NCI-H1048 (cell line): ENCODE measurements around the gene GPR107.
"Not testable (repeated sequence)": the region's sequence is repeated elsewhere in the genome, so short reads cannot be mapped to it uniquely, and the experiment has no call there.

Experiments used
- DNase-seq: peaks from one replicate; lab custom pipeline; 2025; lab: John Stamatoyannopoulos, UW

GPR107 gene

DNA sequence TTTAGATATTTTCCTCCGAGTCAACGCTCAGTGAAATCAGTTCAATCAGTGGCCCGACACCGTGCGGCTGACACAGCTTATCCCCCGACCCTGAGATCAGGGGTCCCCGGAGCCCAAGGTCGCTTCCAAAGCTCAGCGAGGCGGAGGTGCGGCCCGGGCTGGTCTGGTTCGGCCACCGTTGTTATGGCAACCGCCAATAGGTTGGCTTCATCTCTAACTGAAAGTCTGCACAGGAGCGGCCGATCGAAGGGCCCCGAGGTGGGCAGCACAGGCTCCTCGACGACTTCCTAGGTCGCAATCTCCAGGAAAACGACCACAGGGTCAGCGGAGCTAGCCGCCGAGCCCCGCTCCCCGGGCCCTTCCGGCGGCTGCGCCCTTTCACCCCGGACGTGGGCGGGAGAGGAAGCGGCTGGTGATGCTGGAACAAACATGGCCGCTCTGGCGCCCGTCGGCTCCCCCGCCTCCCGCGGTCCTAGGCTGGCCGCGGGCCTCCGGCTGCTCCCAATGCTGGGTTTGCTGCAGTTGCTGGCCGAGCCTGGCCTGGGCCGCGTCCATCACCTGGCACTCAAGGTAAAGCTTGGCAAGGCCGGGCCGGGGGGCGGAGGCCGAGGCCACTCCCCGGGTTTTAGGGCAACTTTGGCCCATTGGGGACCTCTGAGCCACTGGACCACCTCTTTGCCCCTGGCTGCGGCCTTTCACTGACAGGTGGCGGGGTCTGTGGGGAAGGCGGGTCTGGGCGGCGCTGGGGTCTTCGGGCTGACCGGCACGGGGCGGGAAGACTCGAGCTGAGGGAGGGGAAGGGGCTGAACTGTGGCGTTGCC is at the start of gene GPR107:
TSS of gene GPR107 (plus strand) at position 403 of the 821 bp plus-strand sequence. CDS start at position 430, 27 bp downstream.
- no peak for DNase-seq

- DNase-seq, result no peak
Measured at GRCh38 chr9:130003943-130004552, 49.7 kb upstream of the GPR107 start.

DNA sequence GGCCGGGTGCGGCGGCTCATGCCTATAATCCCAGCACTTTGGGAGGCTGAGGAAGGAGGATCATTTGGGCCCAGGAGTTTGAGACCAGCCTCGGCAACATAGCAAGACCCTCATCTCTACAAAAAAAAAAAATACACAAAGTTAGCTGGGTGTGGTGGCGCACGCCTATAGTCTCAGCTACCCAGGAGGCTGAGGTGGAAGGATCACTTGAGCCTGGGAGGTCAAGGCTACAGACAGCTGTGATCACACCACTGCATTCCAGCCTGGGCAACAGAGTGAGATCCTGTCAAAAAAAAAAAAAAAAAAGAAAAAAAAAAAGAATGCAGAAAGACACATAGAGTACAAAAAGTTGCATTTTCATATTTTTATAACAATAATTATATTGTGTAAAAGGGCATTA is 46.8 kb upstream of the GPR107 start:
- not testable (repeated sequence) for DNase-seq

DNA sequence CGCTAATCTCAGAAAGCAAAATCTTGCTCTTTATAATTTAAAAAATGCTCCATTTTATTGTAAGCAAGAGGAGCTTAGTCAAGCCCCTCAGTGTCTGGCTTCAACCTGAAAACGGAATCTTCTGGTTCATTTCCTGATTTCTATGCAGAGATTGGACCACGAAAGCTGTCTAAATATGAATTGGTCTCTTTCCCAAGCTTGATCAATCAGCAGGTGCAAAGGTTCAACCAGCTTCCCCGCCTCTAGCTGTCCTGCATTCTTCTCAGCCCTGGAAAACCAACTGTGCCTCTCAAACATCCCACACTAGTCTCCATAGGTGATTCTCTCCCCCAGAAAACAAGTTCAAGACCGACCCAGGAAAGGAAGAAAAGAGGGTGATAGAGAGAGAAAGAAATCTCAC is 45.2 kb upstream of the GPR107 start:
- no peak for DNase-seq

DNA sequence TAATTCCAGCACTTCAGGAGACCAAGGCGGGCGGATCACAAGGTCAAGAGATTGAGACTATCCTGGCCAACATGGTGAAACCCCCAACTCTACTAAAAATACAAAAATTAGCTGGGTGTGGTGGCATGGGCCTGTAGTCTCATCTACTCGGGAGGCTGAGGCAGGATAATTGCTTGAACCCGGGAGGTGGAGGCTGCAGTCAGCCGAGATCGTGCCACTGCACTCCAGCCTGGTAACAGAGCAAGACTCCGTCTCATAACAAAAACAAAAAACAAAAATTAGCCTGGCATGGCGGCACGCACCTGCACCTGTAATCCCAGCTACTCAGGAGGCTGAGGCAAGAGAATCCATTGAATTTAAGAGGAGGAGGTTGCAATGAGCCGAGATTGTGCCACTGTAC is 44.2 kb upstream of the GPR107 start:
- DNase-seq, result not testable (repeated sequence)

GRCh38 chr9:130010151-130010988 is 43.3 kb upstream of the GPR107 start:
- no peak for DNase-seq

GRCh38 chr9:130013326-130013725 is 40.4 kb upstream of the GPR107 start:
- no peak for DNase-seq

DNA sequence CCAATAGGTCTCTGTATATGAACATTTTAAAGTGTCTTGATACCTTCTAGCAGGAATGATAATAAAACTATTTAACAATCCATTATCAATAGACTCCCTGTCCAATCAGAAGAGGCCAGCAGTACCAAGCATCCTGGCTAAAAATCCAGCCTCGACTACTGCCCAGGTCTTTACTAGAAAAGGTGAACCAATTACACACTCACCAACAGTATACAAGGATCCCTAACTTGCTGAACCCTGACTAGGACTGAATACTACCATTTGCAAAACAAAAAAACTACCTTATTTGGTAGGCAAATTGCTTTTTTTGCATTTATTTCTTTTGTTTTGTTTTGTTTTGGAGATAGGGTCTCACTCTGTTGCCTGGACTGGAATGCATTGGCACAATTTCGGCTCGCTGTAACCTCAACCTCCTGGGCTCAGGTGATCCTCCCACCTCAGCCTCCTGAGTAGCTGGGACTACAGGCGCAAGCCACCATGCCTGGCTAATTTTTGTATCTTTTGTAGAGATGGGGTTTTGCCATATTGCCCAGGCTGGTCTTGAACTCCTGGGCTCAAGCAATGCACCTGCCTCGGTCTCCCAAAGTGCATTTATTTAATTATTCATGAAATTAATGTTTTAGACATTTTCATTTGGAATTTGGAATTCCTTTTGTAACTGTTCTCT is 38.2 kb upstream of the GPR107 start:
- DNase-seq, result no peak

DNA sequence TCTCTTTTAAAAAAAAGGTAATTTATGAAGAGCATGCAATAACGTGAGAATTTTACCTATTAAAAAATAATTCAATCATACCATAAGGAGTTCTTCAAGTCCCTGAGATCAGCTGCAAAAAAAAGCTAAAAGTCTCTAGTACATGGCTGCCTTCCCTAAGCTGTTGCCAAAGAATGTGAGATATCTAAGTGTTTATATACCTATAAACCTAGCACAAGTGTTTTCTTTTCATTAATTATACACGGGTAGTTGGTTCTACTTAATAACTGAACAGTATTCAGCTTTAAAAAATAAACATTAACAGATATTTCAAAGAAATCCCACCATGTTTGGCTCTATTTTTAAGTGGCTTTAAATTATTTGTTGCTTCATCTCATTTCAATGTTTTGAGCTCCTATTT is 36.6 kb upstream of the GPR107 start:
- DNase-seq, result no peak

DNA sequence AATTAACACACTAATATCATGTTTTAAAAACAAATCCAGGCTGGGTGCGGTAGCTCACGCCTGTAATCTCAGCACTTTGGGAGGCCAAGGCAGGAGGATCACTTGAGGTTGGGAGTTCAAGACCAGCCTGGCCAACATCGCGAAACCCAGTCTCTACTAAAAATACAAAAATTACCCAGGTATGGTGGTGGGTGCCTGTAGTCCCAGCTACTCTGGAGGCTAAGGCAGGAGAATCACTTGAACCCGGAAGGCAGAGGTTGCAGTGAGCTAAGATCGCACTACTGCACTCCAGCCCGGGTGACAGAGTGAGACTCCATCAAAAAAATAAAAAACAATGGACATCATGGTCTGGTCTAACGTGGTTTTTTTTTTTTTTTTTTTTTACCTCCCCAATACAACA is 36.2 kb upstream of the GPR107 start:
- DNase-seq, result not testable (repeated sequence)

DNA sequence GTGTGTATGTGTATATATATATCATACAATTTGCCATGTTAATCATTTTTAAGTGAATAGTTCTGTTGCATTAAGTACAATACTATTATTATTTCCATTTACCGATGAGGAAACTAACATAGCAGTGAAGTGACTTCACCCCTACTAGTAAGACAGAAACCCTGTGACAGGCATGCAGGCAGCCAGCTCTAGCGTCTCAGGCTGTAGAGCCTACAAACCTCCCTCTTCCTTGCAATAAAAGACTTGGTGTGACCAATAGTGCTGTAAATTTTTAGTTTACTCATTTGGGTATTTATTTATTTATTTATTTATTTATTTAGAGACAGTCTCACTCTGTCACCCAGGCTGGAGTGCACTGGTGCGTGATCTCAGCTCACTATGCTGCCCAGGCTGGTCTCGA is 35.4 kb upstream of the GPR107 start:
- no peak for DNase-seq

DNA sequence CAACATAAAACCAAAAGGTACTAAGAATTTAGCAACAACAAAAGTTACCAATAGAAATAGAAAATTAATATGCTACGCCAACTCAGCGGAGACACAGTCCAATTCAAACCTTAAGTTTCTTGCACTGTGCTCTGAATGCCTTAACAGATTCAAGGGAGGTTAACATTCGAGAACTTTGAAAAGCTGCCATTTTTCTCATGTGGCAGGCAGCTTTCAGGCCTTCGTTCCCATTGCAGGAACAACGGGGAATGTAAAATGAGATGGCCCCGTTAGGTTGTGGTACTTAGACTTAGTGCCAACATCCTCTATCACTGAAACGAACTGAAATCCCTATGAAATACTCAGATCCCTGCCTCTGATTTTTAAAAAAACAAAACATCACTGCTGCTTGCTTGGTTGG is 33.1 kb upstream of the GPR107 start:
- DNase-seq, result no peak

- DNase-seq, result no peak
Measured at GRCh38 chr9:130021123-130021522, 32.6 kb upstream of the GPR107 start.

- DNase-seq, result not testable (repeated sequence)
Measured at GRCh38 chr9:130021842-130022241, 31.9 kb upstream of the GPR107 start.

DNA sequence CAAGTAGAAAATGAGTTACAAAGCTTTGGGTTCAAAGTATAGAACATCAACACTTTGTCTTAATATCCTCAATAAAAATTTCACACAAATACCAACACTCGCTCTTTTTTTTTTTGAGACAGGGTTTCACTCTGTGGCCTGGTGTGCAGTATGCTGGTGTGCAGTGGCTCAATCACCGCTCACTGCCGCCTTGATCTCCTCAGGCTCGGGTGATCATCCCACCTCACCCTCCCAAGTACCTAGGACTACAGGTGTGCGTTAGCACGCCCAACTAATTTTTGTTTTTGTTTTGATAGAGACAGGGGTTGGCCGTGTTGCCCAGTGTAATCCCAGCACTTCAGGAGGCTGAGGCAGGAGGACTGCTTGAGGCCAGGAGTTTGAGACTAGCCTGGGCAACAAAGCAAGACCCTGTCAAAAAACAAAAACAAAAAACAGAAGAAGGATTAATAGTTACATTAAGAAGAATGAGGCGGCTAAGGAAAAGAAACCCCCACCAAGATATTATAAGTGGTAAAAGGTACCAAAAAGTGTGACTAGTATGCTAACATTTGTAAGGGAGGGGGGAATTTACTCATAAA is 31.1 kb upstream of the GPR107 start:
- DNase-seq, result no peak

DNA sequence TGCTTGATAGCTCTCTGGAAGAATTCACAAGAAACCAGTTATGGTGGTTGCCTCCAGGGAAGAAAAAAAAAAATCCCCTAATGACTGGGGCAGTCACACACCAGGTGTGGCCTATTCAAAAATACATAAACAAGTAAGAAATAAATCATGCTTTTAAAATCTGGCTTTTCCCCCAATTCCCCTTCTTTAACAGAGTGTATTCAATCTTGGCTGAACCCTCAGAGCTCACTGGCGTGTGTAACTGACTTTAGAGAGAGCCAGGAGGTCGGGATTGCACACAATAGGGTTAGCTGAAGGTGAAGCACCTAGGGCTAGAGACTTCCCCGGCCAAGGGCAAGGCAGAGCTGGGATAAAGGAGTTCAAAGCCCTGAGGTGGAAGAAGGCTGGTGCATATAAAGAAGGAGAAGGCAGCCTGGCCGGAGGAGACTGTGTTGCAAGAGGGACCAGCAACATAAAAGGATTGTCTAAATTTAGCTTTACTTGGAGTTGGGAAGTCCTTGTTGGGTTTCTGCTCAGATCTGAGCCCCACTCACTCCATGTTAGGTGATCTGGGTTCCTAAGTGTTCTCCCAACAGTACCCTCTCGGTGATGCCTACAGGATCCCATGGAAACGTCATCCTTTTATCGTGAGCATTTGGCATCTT is 30.4 kb upstream of the GPR107 start:
- DNase-seq, result no peak

- DNase-seq, result no peak
Measured at GRCh38 chr9:130023994-130024596, 29.6 kb upstream of the GPR107 start.

- DNase-seq, result no peak
Measured at GRCh38 chr9:130024597-130024994, 29.1 kb upstream of the GPR107 start.

DNA sequence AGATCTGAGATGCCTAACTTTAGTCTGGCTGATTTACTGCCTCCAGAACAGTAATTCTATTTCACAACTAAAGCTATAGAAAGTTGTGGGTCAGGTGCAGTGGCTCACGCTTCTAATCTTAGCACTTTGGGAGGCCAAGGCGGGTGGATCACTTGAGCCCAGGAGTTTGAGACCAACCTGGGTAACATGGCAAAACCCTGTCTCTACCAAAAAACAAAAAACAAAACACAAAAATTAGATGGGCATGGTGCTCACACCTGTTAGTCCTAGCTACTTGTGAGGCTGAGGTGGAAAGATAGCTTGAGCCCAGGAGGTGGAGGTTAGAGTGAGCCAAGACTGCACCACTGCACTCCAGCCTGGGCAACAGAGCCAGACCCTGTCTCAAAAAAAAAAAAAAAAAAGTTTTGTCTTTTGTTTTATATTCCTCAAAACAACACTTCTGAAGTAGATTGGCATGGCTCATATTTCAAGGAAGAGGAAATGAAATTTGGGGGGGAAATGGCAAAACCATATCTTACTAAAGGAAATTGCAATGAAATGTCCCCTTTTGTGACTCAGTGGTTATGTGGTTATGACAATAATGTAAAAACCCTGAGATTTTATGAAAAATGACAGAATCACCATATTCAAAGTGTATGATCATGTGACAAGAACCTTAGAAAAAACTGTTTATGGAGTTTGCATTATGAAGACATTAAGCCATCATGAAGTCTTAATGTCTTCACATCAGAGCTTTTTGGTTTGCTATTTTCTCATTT is 26.9 kb upstream of the GPR107 start:
- no peak for DNase-seq
